ENCODE results near the gene CYBB. TPM values are rescaled to one million over a fixed set of nuclear protein-coding genes. Genes with fewer than 3 reads are reported as not detected.

The CYBB gene
- 0.02 to 0.12 TPM (median 0.05 TPM) in 4 of 5 replicates, not detected in the other for total RNA-seq (2022; extraction: Qiagen RNA extraction)

GRCh38 chrX:37779857-37780256 lies at the start of gene CYBB:
Gene CYBB, plus strand, starts transcription at chrX:37780059. Its CDS starts 19 bp downstream, at chrX:37780078.

GRCh38 chrX:37846934-37847732 lies 67.3 kb downstream of the CYBB start, which contains the start of gene DYNLT3:
Gene DYNLT3, minus strand, starts transcription at chrX:37847571. Its CDS starts 61 bp downstream, at chrX:37847510.

Other genes starting within 250 kb of the CYBB start
- gene LANCL3, start 208.4 kb upstream of the CYBB start, total RNA-seq (2022; extraction: Qiagen RNA extraction) = 0.01 TPM in 1 of 5 replicates, not detected in the others
- 0.28 to 0.44 TPM (median 0.40 TPM) in 5 replicates for gene XK, start 94.3 kb upstream of the CYBB start, total RNA-seq (2022; extraction: Qiagen RNA extraction)
- 12.6 to 17.7 TPM (median 16.7 TPM) in 5 replicates for gene DYNLT3, start 67.5 kb downstream of the CYBB start, total RNA-seq (2022; extraction: Qiagen RNA extraction)
- 0.21 to 0.34 TPM (median 0.30 TPM) in 5 replicates for gene SYTL5, start 226.5 kb downstream of the CYBB start, total RNA-seq (2022; extraction: Qiagen RNA extraction)